GM21528 (cell line): ENCODE data around the gene INPP5E.
"Not testable (repeated sequence)": the region's sequence is repeated elsewhere in the genome, so short reads cannot be mapped to it uniquely, and the experiment has no call there.

Experiments
- ATAC-seq: cut with Tn5 transposase; IDR thresholded peaks from one replicate; pipeline ENCODE4 v1.9.1; 2021; ENCODE audit warnings: mild to moderate bottlenecking, moderate library complexity; ENCODE audit not compliant: unreplicated experiment, low FRiP score

INPP5E gene

GRCh38 chr9:136407061-136407460 lies 32.6 kb downstream of the INPP5E start:
- not testable (repeated sequence) for ATAC-seq

DNA sequence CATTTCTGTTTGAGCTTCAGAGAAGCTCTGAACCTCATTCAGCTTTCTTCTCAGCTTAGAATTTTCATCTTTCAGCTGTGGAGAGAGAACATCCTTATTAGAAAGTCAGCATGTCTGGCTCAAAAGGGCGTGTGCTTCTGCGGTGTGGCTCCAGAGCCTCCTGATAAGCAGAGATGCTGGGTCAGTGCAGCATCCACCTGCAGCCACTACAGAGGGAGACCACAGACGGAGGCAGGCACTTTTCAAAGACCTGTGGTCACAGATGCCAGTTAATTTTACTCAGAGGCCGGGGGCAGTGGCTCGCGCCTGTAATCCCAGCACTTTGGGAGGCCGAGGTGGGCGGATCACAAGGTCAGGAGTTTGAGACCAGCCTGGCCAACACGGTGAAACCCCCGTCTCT lies 33.7 kb downstream of the INPP5E start:
- not testable (repeated sequence) for ATAC-seq

GRCh38 chr9:136405481-136405880 lies 34.2 kb downstream of the INPP5E start:
- ATAC-seq: no peak

DNA sequence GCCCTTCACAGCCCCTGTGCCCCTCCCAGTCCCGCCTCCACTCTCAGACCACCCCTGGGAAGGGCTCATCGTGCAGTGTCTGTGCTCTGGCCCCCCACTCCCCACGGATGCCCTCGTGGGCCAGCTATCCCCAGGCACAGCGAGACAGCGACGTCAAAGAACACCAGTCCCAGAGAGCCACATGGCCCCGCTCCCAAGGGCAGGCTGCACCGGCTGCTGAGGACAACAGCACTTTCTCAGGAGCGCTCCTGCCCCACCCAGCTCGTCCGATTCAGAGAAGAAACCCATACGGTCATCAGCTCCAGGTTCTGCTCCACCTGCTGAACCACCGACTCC lies 34.9 kb downstream of the INPP5E start:
- ATAC-seq: no peak

DNA sequence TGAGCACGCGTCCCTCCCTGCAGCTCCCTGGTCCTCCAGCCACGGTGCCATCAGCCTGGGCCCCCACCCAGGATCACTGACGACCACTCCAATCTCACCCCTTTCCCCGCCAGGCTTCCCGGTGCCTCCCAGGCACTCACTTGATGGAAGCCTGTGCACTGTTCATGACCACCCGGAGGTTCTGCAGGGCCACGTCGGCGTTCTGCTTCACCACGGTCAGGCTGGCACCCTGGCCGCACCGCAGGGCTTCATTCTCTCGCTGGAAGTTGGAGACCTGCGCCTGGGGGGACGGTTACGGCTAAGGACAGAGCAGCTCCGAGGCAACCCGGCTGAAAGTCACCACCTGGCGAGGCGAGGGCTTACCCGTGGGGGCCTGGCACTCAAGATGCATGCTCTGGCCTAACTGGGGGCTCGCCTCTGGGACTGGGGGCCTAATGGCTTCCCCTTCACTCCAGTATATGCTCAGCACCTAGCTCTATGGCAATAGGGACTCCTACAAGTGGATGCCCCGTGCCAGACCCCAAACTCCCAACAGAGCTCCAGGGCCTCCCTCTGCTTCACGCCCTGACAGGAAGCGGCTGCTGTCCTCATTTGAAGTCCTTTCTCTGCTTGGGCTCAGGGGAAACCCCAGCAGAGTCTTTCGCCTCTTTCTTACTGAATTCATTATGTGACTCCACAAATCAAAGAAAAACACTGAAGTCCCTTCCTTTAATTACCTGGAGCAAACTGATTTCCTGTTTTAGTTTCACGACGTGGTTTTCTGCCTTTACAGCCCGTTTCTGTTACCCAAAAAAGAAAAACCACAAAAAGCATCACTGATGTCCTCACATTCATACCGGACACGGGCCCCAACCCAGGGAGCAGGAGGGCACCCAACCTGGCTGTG lies 35.5 kb downstream of the INPP5E start:
- no peak for ATAC-seq

GRCh38 chr9:136403538-136403914 lies 36.1 kb downstream of the INPP5E start:
- no peak for ATAC-seq

DNA sequence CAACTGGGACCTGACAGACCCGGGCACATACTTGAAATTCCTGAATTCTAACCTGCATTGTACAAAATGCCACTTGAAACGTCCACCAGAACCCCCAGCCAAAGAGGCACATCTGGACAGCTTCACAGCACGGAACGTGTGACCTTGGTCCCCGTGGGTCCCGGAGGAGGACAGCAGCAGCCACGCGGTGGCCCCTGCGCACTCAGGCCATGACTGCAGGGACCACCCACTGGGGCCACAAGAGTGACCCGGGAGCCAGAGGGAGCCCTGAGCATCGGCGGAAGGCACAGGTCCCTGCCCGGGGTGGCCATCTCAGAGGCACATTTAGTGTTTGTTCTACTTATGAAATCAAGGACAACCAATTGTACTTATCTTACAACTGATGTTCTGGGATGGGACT lies 37.6 kb downstream of the INPP5E start:
- no peak for ATAC-seq

GRCh38 chr9:136401173-136401922 lies 38.3 kb downstream of the INPP5E start:
- no peak for ATAC-seq

DNA sequence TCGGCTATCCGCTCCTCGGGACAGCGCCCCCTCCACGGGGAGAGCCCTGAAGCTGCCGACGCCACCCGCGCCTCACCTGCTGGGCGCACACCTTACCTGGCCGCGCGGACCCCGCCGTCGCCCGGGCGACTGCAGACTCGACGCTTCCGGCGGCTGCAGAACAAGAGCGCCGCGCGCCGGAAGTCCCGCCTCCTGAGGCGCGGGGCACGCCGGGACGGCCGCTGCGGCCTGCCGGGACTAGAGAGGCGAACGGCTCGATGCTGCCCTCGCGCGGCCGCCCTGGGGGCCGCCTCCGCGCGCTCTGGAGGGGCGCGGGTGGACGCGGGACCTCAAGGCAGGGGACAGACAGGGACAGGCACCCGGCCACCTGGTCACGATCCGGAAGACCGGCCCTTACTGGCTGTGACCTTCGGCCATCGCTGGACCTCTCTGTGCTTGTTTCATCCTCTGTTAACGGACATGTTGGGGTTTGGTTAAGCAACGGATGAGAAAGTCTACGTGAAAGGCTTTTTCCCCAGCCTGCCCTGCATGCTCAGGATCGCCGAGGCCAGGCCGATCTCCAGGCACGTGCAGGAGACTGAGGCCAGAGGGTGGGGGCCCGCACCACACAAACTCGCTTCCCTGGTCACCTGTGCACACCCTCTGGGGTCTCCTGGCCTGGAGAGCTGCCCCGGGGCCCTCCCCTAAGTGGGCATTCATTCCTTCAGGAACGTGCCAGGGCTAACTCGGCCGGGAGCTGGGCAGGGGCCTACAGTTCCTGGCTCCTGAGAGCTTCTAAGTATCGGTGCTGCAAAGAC lies 39.4 kb downstream of the INPP5E start, which contains the start of gene SNAPC4:
Gene SNAPC4, minus strand, starts transcription at position 133 of the 797 bp plus-strand sequence. CDS start 1,742 bp downstream, outside the sequence.
- peak; percentile 58 for ATAC-seq

DNA sequence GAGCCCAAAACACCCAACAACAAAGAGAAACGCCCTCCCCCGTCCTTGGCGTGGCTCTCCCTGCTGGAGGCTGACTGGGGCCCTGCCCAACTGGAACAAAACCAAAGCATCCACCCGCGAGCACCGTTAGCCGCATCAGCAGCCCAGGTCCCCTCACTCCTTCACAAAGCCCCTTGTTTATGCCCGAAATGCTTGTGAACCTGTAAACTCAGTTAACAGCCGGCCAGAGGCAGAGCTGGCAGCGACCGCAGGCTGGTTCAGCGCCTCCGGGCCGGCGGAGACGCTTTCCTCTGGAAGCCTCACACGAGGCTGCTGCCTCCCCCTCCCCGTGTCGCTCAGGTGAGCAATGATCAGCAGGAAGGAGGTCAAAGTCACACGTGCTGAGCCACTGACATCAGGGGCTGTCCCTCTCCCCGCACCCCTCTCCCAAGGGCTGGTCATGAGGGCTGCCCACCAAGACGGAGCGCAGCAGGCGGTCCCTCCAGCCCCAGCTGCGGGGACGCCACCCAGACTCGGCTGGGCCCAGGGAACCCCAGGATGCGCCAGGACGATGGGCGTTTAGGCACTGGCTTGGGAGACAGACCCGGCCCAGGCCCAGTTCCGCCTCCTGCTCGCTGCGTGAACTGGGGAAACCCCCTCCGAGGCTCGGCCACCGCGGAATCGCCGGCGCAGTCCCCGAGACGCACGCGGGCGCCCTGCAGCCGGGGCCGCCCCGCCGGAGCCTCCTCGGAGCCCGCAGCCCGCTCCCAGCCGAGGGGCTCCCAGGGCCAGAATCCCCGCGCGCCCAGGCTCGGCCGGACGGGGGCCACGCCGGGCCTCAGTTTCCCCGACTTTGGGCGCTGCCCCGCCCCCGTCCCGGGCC lies 40.2 kb downstream of the INPP5E start:
- peak; percentile 18 for ATAC-seq

GRCh38 chr9:136398286-136398685 lies 41.4 kb downstream of the INPP5E start:
- ATAC-seq: no peak

DNA sequence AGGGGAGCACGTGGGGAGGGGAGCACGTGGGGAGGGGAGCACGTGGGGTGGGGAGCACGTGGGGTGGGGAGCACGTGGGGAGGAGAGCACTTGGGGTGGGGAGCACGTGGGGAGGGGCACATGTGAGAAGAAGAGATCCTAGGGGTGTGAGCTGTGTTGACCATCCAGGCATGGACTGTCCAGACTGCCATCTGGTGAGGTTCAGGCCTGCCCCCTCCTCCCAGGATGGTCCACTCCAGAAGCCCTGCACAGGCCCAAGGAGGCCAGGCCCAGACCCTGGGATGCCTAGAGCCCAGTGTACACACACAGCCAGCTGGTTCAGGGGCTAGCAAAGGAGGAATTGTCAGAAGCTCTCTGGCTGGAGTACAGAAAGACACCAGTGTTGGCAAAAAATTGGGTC lies 42.0 kb downstream of the INPP5E start:
- no peak for ATAC-seq

GRCh38 chr9:136396219-136396515 lies 43.5 kb downstream of the INPP5E start:
- ATAC-seq: no peak

DNA sequence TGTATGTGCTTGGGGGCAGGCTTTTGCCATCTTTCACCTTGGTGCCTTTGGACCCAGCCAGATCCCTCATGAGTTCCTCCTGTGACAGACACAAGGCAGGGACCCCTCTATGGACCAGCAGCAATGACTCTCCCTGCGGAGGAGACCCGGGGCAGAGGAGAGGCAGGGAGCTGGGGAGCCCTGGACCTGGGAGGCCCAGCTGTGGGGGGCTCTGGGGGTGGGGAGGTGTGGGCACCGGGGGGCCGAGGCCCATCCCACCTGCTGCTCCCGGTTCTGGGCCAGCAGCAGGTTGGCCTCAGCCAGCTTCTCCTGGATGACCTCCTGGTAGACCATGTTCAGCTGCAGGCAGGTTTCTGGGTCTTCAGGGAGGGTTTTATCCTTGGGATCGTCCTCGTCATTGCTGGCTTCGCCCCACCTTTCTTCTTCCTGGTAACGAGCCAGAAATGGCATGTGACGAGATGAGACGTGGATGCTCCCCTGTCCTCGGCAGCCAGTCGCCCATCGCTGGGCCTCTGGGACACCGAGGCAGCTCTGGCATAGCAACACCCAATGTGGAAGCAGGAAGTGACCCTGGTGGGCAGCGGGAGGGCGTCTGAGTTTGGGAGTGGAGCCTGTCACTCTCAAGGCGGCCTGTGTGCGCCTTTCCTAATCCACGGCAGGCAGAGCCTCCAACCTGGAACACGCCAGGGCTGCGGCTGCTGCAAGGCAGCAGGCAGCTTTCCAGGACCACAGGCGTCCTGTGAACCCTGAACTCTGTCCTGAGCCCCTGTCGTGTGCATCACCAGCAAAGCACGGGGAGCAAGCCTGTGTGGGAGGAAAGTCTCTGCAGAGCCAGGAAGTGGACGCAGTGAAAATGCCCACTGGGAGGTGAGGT lies 44.1 kb downstream of the INPP5E start:
- ATAC-seq: no peak

DNA sequence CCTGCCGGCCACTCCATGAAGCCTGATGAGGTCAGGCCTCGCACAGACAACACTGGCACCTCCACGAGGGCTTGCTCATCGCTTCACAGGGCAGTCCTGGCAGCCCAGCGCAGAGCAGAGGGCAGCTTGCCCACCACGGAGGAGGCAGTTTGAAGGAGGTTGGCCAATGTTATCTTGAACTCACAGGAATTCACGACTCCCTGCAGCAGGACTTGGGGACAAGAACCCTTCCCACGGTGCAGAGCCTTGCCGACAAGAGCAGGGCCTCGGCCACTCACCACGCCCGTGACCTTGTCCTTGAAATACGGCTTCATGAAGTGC lies 44.7 kb downstream of the INPP5E start:
- no peak for ATAC-seq

- no peak for ATAC-seq
Measured at GRCh38 chr9:136394312-136395019, 45.2 kb downstream of the INPP5E start.

- no peak for ATAC-seq
Measured at GRCh38 chr9:136393531-136393930, 46.1 kb downstream of the INPP5E start.

DNA sequence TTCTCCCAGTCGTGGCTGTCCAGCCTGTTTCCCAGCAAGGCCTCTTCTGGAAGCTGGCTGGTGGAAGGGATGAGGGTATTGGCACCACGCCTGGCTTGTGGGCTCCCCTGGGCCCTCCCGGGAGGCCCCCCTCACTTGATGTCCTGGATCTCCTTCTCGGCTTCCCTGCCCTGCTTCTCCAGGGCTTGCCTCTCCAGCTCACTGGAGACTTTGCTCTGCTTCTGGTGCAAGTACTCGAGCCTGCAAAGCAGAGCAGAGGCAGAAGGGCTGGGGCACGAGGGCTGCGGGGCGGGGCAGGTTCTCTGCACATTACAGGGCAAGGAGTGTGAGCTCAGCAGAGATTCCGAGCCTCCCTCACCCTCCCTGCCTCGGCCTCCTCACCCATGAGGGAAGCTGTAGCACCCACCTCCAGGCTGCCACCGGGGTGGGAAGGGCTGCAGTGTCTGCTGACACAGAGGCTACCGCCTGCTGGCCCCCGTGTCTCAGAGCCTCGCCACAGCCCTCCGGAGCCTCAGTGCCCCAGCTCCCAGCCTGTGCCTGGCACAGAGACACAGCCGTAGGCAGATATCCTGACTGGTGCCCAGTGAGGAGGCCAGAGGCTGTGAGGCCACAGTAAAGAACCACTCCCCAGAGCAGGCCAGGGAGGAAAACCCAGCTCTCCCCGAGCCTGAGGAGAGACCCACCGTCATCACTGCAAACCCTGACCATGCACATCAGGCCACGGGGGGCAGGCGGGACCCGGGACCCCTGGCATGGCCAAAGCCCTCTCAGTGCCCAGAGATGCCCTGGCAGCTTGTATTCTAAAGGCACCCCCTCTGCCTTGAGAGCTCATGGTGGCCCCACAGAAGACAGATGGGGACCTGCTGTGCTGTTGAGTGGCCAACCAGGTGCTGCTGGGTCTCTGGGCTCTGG lies 46.9 kb downstream of the INPP5E start:
- no peak for ATAC-seq
